CD4-positive, alpha-beta memory T cell (primary cell): ENCODE measurements around the gene CELSR1. TPM values are rescaled to one million over a fixed set of nuclear protein-coding genes. Genes with fewer than 3 reads are reported as not detected.
A peak's percentile ranks its signal among the peaks of the same experiment; 100 is the strongest.

Experiments
- CTCF ChIA-PET: fragments of 350-600 bp; sonication (Branson Sonifier 250); formaldehyde crosslinking; loops from one replicate; lab custom pipeline; 2021; ENCODE audit warnings: inconsistent platforms; ENCODE audit not compliant: partially characterized antibody; lab: Charles Lee
- POLR2A ChIA-PET: fragments of 350-600 bp; sonication (Branson Sonifier 250); formaldehyde crosslinking; loops from one replicate; lab custom pipeline; 2021; ENCODE audit not compliant: partially characterized antibody; lab: Charles Lee
- DNase-seq, 5 donors: peaks; one replicate each; pipeline versions ENCODE4 v3.0.0 to v3.0.0-alpha.2; 2020 to 2022; ENCODE audit warnings: mixed read lengths in 1 of 5
- H3K27ac ChIP-seq: one replicate; pipeline ENCODE4 v1.7.0; 2013; ENCODE audit warnings: low read depth, low read length
- H3K27me3 ChIP-seq: 2 replicates; pipeline ENCODE4 v1.7.0; 2013; ENCODE audit warnings: mild to moderate bottlenecking, low read length, moderate library complexity; ENCODE audit not compliant: insufficient read depth
- H3K36me3 ChIP-seq: 2 replicates; pipeline ENCODE4 v1.7.0; 2013; ENCODE audit warnings: mild to moderate bottlenecking, low read length, moderate library complexity; ENCODE audit not compliant: insufficient read depth
- H3K4me1 ChIP-seq: 2 replicates; pipeline ENCODE4 v1.7.0; 2013; ENCODE audit warnings: mild to moderate bottlenecking, low read length, moderate library complexity; ENCODE audit not compliant: insufficient read depth
- H3K4me3 ChIP-seq, 2 donors: one replicate each; pipeline ENCODE4 v1.7.0; 2013; ENCODE audit warnings: low read length in 2 of 2, mild to moderate bottlenecking in 1 of 2
- H3K9me3 ChIP-seq, 2 donors: one replicate each; pipeline ENCODE4 v1.7.0; 2013; ENCODE audit warnings: low read length in 2 of 2, control low read depth in 1 of 2; ENCODE audit not compliant: control insufficient read depth in 1 of 2
- H3K27ac Mint-ChIP-seq, 7 donors: one replicate each; pipeline ENCODE4 v1.8.0; 2020 to 2021; ENCODE audit warnings: mixed read lengths in 7 of 7, mild to moderate bottlenecking in 6 of 7, inconsistent platforms in 3 of 7, moderate library complexity in 3 of 7
- H3K27me3 Mint-ChIP-seq, 2 donors: one replicate each; pipeline ENCODE4 v1.8.0; 2020 to 2021; ENCODE audit warnings: mixed read lengths in 2 of 2
- H3K36me3 Mint-ChIP-seq, 2 donors: one replicate each; pipeline ENCODE4 v1.8.0; 2020 to 2021; ENCODE audit warnings: mixed read lengths in 2 of 2, inconsistent platforms in 1 of 2, mild to moderate bottlenecking in 1 of 2
- H3K4me1 Mint-ChIP-seq, 4 donors: one replicate each; pipeline ENCODE4 v1.8.0; 2020 to 2021; ENCODE audit warnings: mixed read lengths in 4 of 4, mild to moderate bottlenecking in 1 of 4
- H3K4me3 Mint-ChIP-seq, 8 donors: one replicate each; pipeline ENCODE4 v1.8.0; 2020 to 2021; ENCODE audit warnings: mixed read lengths in 8 of 8, mild to moderate bottlenecking in 7 of 8, moderate library complexity in 6 of 8, inconsistent platforms in 3 of 8
- H3K9me3 Mint-ChIP-seq, 8 donors: one replicate each; pipeline ENCODE4 v1.8.0; 2020 to 2021; ENCODE audit warnings: mixed read lengths in 8 of 8, mild to moderate bottlenecking in 5 of 8, inconsistent platforms in 3 of 8, moderate library complexity in 1 of 8
- intact Hi-C: fragments of 100-400 bp; cut with micrococcal nuclease; formaldehyde crosslinking; loops from one replicate; pipeline ENCODE4 v1.15.1; 2023
- polyA plus RNA-seq, 2 donors: library from polyadenylated mRNA; unstranded; fragments of 300-500 nt; fragmentation: Illumina TruSeq; gene quantifications; one replicate each; pipeline ENCODE4 v1.2.3, GENCODE V29; 2021
- total RNA-seq, 2 experiments: library from RNA; stranded (reverse); gene quantifications; one replicate each; pipeline ENCODE4 v1.2.3, GENCODE V29; 2021

Gene CELSR1
- total and polyA plus RNA-seq, 4 experiments from 2014 or later = 0.47 to 1.1 (median 0.81) TPM

- Histone ChIP-seq H3K27ac (no peak overlapping the region), H3K27me3 (no peaks in the 10 kb centered on the region), H3K9me3 (no peaks in the 10 kb centered on the region), H3K4me1 (no peaks in the 10 kb centered on the region), H3K36me3 (no peaks in the 10 kb centered on the region), H3K4me3 (no peak overlapping the region)
- CTCF ChIA-PET = no interaction called here
- Mint-ChIP-seq H3K36me3 (no peaks in the 10 kb centered on the region), H3K4me3 (no peak overlapping the region), H3K4me1 (peaks cover 0 to 1% (median 0%) of the 10 kb centered on the region in 4 donors), H3K27ac (peak overlapping the region in 1 of 7 donors; percentile 25), H3K9me3 (no peaks in the 10 kb centered on the region), H3K27me3 (peaks cover 0 to 3% of the 10 kb centered on the region in 2 donors)
- no peak for DNase-seq
- intact Hi-C loops = no loop called here
- POLR2A ChIA-PET = no interaction called here
These were observed 95.1 kb downstream of the CELSR1 start for GRCh38 chr22:46442217-46442853.

DNA sequence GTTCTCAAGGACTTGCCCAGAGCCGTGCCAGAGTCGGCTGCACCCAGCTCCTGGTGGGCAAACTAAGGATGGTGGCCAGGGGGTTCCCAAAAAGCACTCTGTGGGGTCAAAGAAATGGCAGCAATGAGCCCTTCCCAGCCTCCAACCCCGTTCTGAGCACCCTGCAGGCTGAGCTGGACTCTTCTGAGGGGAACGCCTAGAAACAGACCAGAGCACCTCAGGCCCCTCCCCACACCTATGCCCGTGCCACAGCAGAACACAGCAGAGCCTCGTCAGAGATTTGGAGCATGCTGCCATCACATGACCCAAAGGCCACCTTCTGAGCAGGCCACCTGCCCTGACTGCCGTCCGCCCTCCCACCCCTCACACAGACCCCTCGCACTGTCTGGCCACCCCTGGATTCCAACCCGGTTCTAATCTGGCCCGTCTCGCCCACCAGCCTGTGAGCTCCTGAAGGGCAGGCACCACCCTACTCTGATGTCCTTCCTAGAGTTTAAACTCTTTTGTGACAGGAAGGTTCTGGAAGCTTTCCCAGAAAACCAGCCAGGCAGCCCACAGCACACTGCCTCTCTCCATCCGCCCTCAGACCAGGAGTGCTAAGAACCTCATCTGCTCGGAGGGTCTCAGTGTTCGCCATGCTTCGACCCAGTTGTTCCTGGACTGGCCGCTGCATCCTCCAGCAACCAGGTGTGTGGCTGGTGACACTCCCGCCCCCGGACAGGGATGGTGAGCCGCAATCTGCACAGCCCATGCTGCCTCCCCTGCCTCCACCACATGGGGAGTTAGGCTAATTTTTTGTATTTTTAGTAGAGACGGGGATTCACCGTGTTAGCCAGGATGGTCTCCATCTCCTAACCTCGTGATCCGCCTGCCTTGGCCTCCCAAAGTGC lies 97.6 kb downstream of the CELSR1 start:
- intact Hi-C loops = no loop called here
- DNase-seq = no peak
- no peak overlapping the region for H3K27ac ChIP-seq
- Mint-ChIP-seq H3K36me3 (no peaks in the 10 kb centered on the region), H3K27ac (no peak overlapping the region), H3K4me3 (no peak overlapping the region), H3K27me3 (no peaks in the 10 kb centered on the region), H3K4me1 (peaks cover 0 to 1% (median 0%) of the 10 kb centered on the region in 4 donors), H3K9me3 (no peaks in the 10 kb centered on the region)
- H3K36me3 ChIP-seq = no peaks in the 10 kb centered on the region
- H3K4me3 ChIP-seq = no peak overlapping the region
- no peaks in the 10 kb centered on the region for H3K27me3 ChIP-seq
- POLR2A ChIA-PET = no interaction called here
- no peaks in the 10 kb centered on the region for H3K9me3 ChIP-seq
- H3K4me1 ChIP-seq = no peaks in the 10 kb centered on the region
- CTCF ChIA-PET = no interaction called here

DNA sequence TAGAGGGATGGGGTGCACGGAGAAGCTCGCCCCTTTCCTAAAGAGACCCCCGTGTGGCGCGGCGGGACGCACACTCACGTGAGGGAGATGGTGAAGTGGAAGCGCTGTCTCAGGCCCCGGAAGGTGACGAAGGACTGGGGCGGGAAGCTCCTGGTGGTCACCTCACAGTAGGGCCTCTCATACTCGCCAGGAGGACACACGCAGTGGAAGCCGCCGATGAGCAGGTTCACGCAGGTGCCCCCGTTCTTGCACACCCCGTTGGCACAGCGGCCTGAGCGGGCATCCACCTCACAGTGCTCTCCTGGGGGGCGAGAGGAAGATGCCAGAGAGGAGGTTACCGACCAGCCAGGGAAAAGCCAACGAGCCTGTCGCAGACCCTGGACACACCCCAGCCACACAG lies 98.3 kb downstream of the CELSR1 start:
- POLR2A ChIA-PET = no interaction called here
- H3K4me3 ChIP-seq = no peak overlapping the region

DNA sequence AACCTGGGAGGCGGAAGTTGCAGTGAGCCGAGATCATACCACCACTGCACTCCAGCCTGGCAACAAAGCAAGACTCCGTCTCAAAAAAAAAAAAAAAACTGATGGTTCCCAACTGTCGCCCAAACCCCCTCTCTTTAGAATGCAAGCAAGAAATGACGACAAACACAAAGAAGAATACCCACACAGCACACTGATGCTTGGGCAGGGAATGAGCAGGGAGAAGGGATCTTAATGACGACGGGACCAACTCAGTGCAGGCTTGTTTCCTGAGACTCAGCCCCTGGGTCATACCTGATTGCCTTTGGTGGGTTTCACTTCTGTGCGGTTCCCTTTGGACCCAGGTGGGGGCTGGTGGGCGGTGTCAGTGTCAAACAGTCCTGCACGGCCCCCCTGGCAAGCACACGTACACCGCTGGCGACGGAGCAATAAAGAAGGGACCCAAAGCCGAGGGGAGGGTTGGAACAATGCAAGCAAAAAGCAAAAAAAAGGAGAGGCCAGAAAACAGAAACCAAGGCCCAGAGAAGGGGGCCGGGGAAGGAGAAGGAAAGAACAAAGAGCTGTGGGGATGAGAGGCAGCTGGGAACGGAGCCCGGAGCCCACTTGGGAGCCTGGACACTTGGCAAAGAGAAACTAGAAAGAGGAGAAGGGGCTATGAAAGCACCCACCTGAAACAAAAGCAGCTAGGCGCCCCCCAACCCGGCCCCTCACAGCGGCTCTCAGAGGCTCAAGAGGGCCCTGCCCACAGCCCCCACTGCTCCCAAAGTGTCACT lies 99.6 kb downstream of the CELSR1 start:
- no peak overlapping the region for H3K4me3 ChIP-seq
- Mint-ChIP-seq H3K27me3 (no peaks in the 10 kb centered on the region), H3K9me3 (no peaks in the 10 kb centered on the region), H3K36me3 (no peaks in the 10 kb centered on the region), H3K4me3 (no peak overlapping the region), H3K4me1 (peaks cover 0 to 4% (median under 1%) of the 10 kb centered on the region in 4 donors), H3K27ac (no peak overlapping the region)
- CTCF ChIA-PET = no interaction called here
- no peak overlapping the region for H3K27ac ChIP-seq
- intact Hi-C loops = no loop called here
- no peaks in the 10 kb centered on the region for H3K9me3 ChIP-seq
- peaks cover 1% of the 10 kb centered on the region for H3K4me1 ChIP-seq
- DNase-seq = no peak
- POLR2A ChIA-PET = no interaction called here
- H3K27me3 ChIP-seq = no peaks in the 10 kb centered on the region
- no peaks in the 10 kb centered on the region for H3K36me3 ChIP-seq

More for the DNA sequence above, 98.3 kb downstream of the CELSR1 start:
- DNase-seq = no peak
- no peak overlapping the region for H3K27ac ChIP-seq
- Mint-ChIP-seq H3K27ac (no peak overlapping the region), H3K4me1 (peaks cover 0 to 1% (median 0%) of the 10 kb centered on the region in 4 donors), H3K27me3 (no peaks in the 10 kb centered on the region), H3K9me3 (no peaks in the 10 kb centered on the region), H3K36me3 (no peaks in the 10 kb centered on the region), H3K4me3 (no peak overlapping the region)
- H3K36me3 ChIP-seq = no peaks in the 10 kb centered on the region
- H3K27me3 ChIP-seq = no peaks in the 10 kb centered on the region
- CTCF ChIA-PET = no interaction called here
- no peaks in the 10 kb centered on the region for H3K4me1 ChIP-seq
- intact Hi-C loops = no loop called here
- no peaks in the 10 kb centered on the region for H3K9me3 ChIP-seq

DNA sequence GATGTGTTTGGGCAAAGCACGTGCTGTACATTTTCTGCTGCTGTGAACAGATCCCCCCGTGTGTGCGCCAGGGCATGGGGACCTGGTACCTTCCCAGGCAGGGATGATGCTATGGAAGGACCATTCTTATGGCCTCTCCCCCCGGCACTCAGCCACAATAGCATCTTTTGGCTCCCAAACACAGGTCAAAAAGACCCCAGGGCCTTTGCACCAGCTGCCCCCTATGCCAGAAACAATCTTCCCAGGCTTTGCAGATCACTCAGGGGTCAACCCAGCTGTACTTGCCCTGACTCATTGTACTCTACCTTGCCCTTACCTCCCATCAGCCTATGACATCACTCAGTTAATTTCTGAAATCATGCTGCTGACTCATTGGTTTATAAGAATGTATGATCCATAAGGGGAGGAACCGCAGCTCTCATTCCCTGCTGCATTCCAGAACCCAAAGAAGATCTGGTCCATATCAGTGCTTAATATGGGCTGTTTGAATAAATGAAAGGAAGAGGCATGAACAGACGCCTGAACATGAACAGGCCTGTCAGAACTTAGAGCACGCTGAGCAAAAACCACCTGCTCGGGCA lies 100.7 kb downstream of the CELSR1 start:
- intact Hi-C loops = no loop called here
- Mint-ChIP-seq H3K4me3 (no peak overlapping the region), H3K36me3 (no peaks in the 10 kb centered on the region), H3K9me3 (no peaks in the 10 kb centered on the region), H3K27me3 (no peaks in the 10 kb centered on the region), H3K27ac (no peak overlapping the region), H3K4me1 (peaks cover 8 to 13% (median 10%) of the 10 kb centered on the region in 4 donors)
- no peak overlapping the region for H3K27ac ChIP-seq
- DNase-seq = no peak
- ChIA-PET POLR2A (no interaction called here), CTCF (no interaction called here)
- H3K36me3 ChIP-seq = no peaks in the 10 kb centered on the region
- peaks cover 12% of the 10 kb centered on the region for H3K4me1 ChIP-seq
- H3K4me3 ChIP-seq = no peak overlapping the region
- H3K27me3 ChIP-seq = no peaks in the 10 kb centered on the region
- no peaks in the 10 kb centered on the region for H3K9me3 ChIP-seq

- Mint-ChIP-seq H3K36me3 (no peaks in the 10 kb centered on the region), H3K9me3 (no peaks in the 10 kb centered on the region), H3K4me3 (peak overlapping the region in 6 of 8 donors; percentile 21 to 92 (median 36)), H3K27me3 (no peaks in the 10 kb centered on the region), H3K4me1 (peaks cover 8 to 15% (median 10%) of the 10 kb centered on the region in 4 donors), H3K27ac (peak overlapping the region in 2 of 7 donors; percentile 70 to 95)
- Histone ChIP-seq H3K4me1 (peaks cover 12% of the 10 kb centered on the region), H3K36me3 (no peaks in the 10 kb centered on the region), H3K27me3 (no peaks in the 10 kb centered on the region), H3K4me3 (no peak overlapping the region), H3K9me3 (no peaks in the 10 kb centered on the region), H3K27ac (no peak overlapping the region)
- intact Hi-C loops = no loop called here
- ChIA-PET POLR2A (interaction anchor here (0.9 kb wide), 1 partner anchor 98 kb away, joined by 5 read pairs; the partner anchor contains the start of gene TRMU), CTCF (no interaction called here)
- no peak for DNase-seq
These were observed 104.1 kb downstream of the CELSR1 start for GRCh38 chr22:46433318-46433717.
